Hepatocyte (in vitro differentiated cells): ENCODE results near the gene ADAMTS14. TPM values are rescaled to one million over a fixed set of nuclear protein-coding genes. Genes with fewer than 3 reads are reported as not detected.
A peak's percentile ranks its signal among the peaks of the same experiment; 100 is the strongest.

ENCODE experiments used
- DNase-seq: peaks from one replicate; pipeline ENCODE4 v3.0.0-alpha.2; 2016; ENCODE audit warnings: low spot score
- H2AFZ ChIP-seq: fragments of 200-600 bp; sonication (generic); 2 replicates; pipeline ENCODE4 v1.6.0; 2016; ENCODE audit warnings: antibody characterized with exemption, mild to moderate bottlenecking
- H3K27ac ChIP-seq: fragments of 200-600 bp; sonication (generic); 2 replicates; pipeline ENCODE4 v1.5.1; 2016; ENCODE audit warnings: mild to moderate bottlenecking
- H3K27me3 ChIP-seq: fragments of 200-600 bp; sonication (generic); 2 replicates; pipeline ENCODE4 v1.6.1; 2016
- H3K36me3 ChIP-seq: fragments of 200-600 bp; sonication (generic); replicated peaks from 2 replicates; pipeline ENCODE4 v1.5.1; 2016; ENCODE audit warnings: low read depth; ENCODE audit not compliant: insufficient read depth
- H3K4me1 ChIP-seq: fragments of 200-600 bp; sonication (generic); 2 replicates; pipeline ENCODE4 v1.5.1; 2016; ENCODE audit warnings: mild to moderate bottlenecking, moderate library complexity; ENCODE audit not compliant: insufficient read depth
- H3K4me2 ChIP-seq: fragments of 200-600 bp; sonication (generic); 2 replicates; pipeline ENCODE4 v1.6.0; 2016
- H3K4me3 ChIP-seq: fragments of 200-600 bp; sonication (generic); 2 replicates; pipeline ENCODE4 v1.5.1; 2016; ENCODE audit warnings: mild to moderate bottlenecking
- H3K79me2 ChIP-seq: fragments of 200-600 bp; sonication (generic); 2 replicates; pipeline ENCODE4 v1.6.0; 2017; ENCODE audit warnings: mild to moderate bottlenecking
- H3K9me2 ChIP-seq: fragments of 200-600 bp; sonication (generic); replicated peaks from 2 replicates; pipeline ENCODE4 v1.6.0; 2017; ENCODE audit warnings: mild to moderate bottlenecking; ENCODE audit not compliant: insufficient read depth
- H3K9me3 ChIP-seq: fragments of 200-600 bp; sonication (generic); 2 replicates; pipeline ENCODE4 v1.5.1; 2016; ENCODE audit warnings: low read depth, mild to moderate bottlenecking
- H4K20me1 ChIP-seq: fragments of 200-600 bp; sonication (generic); 2 replicates; pipeline ENCODE4 v1.6.0; 2016; ENCODE audit warnings: mild to moderate bottlenecking; ENCODE audit not compliant: insufficient read depth, poor library complexity, severe bottlenecking
- EZH2 ChIP-seq: fragments of 200-600 bp; sonication (generic); IDR thresholded peaks from 2 replicates; pipeline ENCODE4 v1.6.1; 2016; ENCODE audit warnings: antibody characterized with exemption, mild to moderate bottlenecking, borderline replicate concordance
- EZH2phosphoT487 ChIP-seq: fragments of 200-600 bp; sonication (generic); IDR thresholded peaks from one replicate; pipeline ENCODE4 v1.6.1; 2018; ENCODE audit warnings: antibody characterized with exemption, mild to moderate bottlenecking, low read depth, moderate library complexity; ENCODE audit not compliant: unreplicated experiment, severe bottlenecking
- WGBS: methylation state at CpG from one replicate; pipeline ENCODE4 v1.1.6; 2016; ENCODE audit warnings: low lambda C conversion rate; ENCODE audit errors: missing lambda C conversion rate; 5-methylcytosine and 5-hydroxymethylcytosine counted together
- polyA plus RNA-seq: library from polyadenylated mRNA; unstranded; fragments of >200 nt; fragmentation: Nextera tagmentation; extraction: Ambion mirVana; gene quantifications from 2 replicates; pipeline ENCODE4 v1.2.1, GENCODE V29; 2016
- total RNA-seq: library from RNA; depleted of rRNA; stranded (reverse); fragments of >200 nt; gene quantifications from 2 replicates; pipeline ENCODE4 v1.2.3, GENCODE V29; 2014
- TF ChIP-seq, protein P1 (sequence below): fragments of 200-600 bp; sonication (generic); IDR thresholded peaks from 2 replicates; pipeline ENCODE4 v1.5.1; 2016; ENCODE audit warnings: antibody characterized with exemption, mild to moderate bottlenecking; ENCODE audit not compliant: poor library complexity

The ADAMTS14 gene
- total and polyA plus RNA-seq, 2 experiments from 2014 or later, result 0.87 to 2.1 TPM

DNA sequence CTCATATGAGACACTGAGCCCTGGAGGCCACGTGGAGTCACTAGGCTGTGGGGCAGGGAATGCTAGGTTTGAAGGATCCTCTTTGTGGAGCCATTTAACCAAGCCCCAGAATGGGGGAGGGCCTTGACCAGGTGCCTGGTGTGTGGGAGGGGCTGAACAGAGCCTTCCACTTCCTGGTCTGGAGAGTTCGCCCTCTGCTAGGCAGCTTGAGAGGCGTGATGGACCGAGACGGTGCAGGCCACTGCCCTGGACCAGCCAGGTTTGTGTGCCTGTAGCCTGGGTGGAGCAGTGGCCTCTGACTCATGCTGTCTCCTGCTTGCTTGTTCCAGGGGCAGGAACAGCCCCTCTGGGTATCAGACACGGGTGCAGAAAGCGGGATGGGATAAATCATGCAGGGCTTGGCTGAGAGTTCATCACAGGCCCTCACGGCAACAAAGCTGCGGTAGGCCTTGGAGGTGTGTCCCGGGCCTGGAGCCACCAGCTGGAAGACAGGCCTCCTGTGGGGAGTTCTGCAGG, 27.4 kb downstream of the ADAMTS14 start:
- H3K27ac ChIP-seq, result no peak overlapping the region
- no peak overlapping the region for H2AFZ ChIP-seq
- H3K36me3 ChIP-seq, result no peaks in the 10 kb centered on the region
- no peaks in the 10 kb centered on the region for H3K79me2 ChIP-seq
- H3K4me2 ChIP-seq, result no peak overlapping the region
- H3K9me3 ChIP-seq, result no peaks in the 10 kb centered on the region
- DNase-seq, result peak; percentile 12
- H4K20me1 ChIP-seq, result no peaks in the 10 kb centered on the region
- H3K9me2 ChIP-seq, result no peaks in the 10 kb centered on the region
- H3K4me3 ChIP-seq, result no peak overlapping the region
- no peak for TF ChIP-seq EZH2phosphoT487
- 77% methylated on average over 10 of the region's 10 CpGs for WGBS
- no peaks in the 10 kb centered on the region for H3K27me3 ChIP-seq
- H3K4me1 ChIP-seq, result no peaks in the 10 kb centered on the region

DNA sequence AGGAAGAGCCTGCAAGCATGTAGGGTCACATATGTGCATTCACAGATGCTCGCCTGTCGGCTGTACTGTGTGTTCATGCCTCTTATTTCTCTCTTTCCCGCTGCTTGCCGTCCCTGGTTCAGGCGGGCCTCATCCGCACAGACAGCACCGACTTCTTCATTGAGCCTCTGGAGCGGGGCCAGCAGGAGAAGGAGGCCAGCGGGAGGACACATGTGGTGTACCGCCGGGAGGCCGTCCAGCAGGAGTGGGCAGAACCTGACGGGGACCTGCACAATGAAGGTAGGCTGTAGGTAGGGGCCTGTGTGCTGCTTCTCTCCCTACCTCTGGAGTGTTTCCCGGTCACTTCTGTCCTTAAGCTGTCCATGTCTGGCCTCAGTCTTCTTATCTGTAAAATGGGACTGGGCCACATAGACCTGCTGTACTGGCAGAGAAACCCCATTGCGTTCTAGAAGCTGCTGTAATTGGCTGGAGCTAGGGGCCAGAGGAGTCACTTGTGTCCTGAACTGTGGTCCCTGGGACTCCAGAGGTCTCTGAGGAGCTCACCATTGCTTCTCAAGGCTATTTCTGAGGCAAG, 30.0 kb downstream of the ADAMTS14 start:
- Histone ChIP-seq H3K9me3 (no peaks in the 10 kb centered on the region), H2AFZ (no peak overlapping the region), H3K79me2 (no peaks in the 10 kb centered on the region), H3K4me1 (no peaks in the 10 kb centered on the region), H4K20me1 (no peaks in the 10 kb centered on the region), H3K36me3 (no peaks in the 10 kb centered on the region), H3K9me2 (no peaks in the 10 kb centered on the region), H3K27me3 (no peaks in the 10 kb centered on the region), H3K4me3 (no peak overlapping the region), H3K27ac (no peak overlapping the region), H3K4me2 (no peak overlapping the region)
- TF ChIP-seq, protein P1, sequence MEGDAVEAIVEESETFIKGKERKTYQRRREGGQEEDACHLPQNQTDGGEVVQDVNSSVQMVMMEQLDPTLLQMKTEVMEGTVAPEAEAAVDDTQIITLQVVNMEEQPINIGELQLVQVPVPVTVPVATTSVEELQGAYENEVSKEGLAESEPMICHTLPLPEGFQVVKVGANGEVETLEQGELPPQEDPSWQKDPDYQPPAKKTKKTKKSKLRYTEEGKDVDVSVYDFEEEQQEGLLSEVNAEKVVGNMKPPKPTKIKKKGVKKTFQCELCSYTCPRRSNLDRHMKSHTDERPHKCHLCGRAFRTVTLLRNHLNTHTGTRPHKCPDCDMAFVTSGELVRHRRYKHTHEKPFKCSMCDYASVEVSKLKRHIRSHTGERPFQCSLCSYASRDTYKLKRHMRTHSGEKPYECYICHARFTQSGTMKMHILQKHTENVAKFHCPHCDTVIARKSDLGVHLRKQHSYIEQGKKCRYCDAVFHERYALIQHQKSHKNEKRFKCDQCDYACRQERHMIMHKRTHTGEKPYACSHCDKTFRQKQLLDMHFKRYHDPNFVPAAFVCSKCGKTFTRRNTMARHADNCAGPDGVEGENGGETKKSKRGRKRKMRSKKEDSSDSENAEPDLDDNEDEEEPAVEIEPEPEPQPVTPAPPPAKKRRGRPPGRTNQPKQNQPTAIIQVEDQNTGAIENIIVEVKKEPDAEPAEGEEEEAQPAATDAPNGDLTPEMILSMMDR, result no peak
- TF ChIP-seq EZH2 (no peak), EZH2phosphoT487 (no peak)
- DNase-seq, result peak; percentile 19
- 82% methylated on average over 14 of the region's 15 CpGs for WGBS

DNA sequence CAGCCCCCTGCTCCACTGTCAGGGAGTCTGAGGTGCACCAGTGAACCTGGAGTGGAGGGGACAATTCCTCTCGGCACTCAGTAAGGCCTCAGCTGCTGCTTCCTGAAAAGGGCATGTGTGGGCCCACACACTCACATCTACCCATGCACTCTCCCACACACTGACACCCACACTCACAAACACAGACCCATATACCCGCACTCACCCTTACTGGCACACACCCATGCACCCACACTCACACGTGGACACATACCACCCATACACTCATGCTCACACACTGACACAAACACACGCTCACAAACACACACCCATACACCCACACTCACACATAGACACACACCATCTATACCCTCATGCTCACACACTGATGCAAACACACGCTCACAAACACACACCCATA, 31.9 kb downstream of the ADAMTS14 start:
- H3K79me2 ChIP-seq, result no peaks in the 10 kb centered on the region
- H3K36me3 ChIP-seq, result no peaks in the 10 kb centered on the region
- H3K27me3 ChIP-seq, result no peaks in the 10 kb centered on the region
- no peaks in the 10 kb centered on the region for H4K20me1 ChIP-seq
- H2AFZ ChIP-seq, result no peak overlapping the region
- 96% methylated on average over 5 of the region's 5 CpGs for WGBS
- no peak for DNase-seq
- H3K9me2 ChIP-seq, result no peaks in the 10 kb centered on the region
- no peaks in the 10 kb centered on the region for H3K4me1 ChIP-seq
- H3K4me3 ChIP-seq, result no peak overlapping the region
- no peak overlapping the region for H3K27ac ChIP-seq
- no peak for TF ChIP-seq EZH2phosphoT487
- no peak for TF ChIP-seq EZH2
- TF ChIP-seq, protein P1, result no peak
- no peak overlapping the region for H3K4me2 ChIP-seq
- no peaks in the 10 kb centered on the region for H3K9me3 ChIP-seq

DNA sequence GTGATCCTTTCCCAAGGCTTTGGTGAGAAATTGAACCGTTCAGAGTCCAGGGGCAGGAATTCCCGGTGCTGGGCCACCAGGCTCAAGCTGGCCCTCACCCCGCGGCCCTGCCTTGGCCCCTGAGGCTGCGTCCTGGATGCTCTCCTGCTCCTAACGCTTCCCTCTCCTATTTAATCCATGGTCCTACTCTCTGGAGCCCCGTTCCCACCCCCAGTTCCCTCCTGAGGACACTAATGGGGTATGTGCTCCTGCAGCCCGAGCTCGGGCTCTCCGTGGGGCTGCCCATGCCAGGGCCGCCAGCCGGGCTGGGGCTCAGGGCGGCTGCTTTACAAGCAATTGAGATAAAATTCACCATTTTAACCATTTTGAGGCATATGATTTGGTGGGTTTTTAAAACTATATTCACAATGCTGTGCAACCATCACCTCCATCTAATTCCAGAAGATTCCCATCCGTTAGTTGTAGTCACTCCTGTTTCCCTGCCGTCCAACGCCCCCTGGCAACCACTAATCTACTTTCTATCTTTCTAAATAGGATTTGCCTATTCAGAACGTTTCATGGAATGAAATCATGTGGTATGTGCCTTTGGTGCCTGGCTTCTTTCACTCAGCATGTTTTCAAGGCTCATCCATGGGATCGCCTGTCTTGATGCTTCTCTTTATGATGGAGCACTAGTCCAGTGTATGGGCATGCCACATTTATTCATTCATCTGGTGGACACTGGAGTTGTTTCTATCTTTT, 33.0 kb downstream of the ADAMTS14 start:
- no peak overlapping the region for H2AFZ ChIP-seq
- no peak for DNase-seq
- 89% methylated on average over 18 of the region's 18 CpGs for WGBS
- H3K27me3 ChIP-seq, result no peaks in the 10 kb centered on the region
- no peaks in the 10 kb centered on the region for H3K79me2 ChIP-seq
- no peak overlapping the region for H3K27ac ChIP-seq
- no peaks in the 10 kb centered on the region for H3K4me1 ChIP-seq
- no peak overlapping the region for H3K4me2 ChIP-seq
- TF ChIP-seq, protein P1, result no peak
- TF ChIP-seq EZH2 (no peak), EZH2phosphoT487 (no peak)
- H3K36me3 ChIP-seq, result no peaks in the 10 kb centered on the region
- H4K20me1 ChIP-seq, result no peaks in the 10 kb centered on the region
- no peaks in the 10 kb centered on the region for H3K9me3 ChIP-seq
- no peak overlapping the region for H3K4me3 ChIP-seq
- no peaks in the 10 kb centered on the region for H3K9me2 ChIP-seq
